Mucosa of stomach (tissue), 1 donor: ENCODE measurements around the gene AUTS2.
"Not testable (repeated sequence)": the region's sequence is repeated elsewhere in the genome, so short reads cannot be mapped to it uniquely, and the experiment has no call there.

Experiments
- H3K27me3 ChIP-seq: one replicate; pipeline ENCODE4 v1.7.0; 2013; ENCODE audit warnings: mild to moderate bottlenecking, low read length; ENCODE audit not compliant: control insufficient read depth, insufficient read depth
- H3K36me3 ChIP-seq: one replicate; pipeline ENCODE4 v1.7.0; 2013; ENCODE audit warnings: low read length; ENCODE audit not compliant: control insufficient read depth, insufficient read depth
- H3K4me1 ChIP-seq: one replicate; pipeline ENCODE4 v1.7.0; 2013; ENCODE audit warnings: mild to moderate bottlenecking, low read length; ENCODE audit not compliant: control insufficient read depth, insufficient read depth
- H3K4me3 ChIP-seq: one replicate; pipeline ENCODE4 v1.7.0; 2013; ENCODE audit warnings: low read length
- H3K9ac ChIP-seq: one replicate; pipeline ENCODE4 v1.7.0; 2013; ENCODE audit warnings: mild to moderate bottlenecking, low read length, moderate library complexity
- H3K9me3 ChIP-seq: one replicate; pipeline ENCODE4 v1.7.0; 2013; ENCODE audit warnings: mild to moderate bottlenecking, low read length, moderate library complexity; ENCODE audit not compliant: control insufficient read depth
- donor health status: Pancreatic carcinoma.

The AUTS2 gene

GRCh38 chr7:70364393-70364792 lies 766.1 kb downstream of the AUTS2 start:
- H3K9me3 ChIP-seq, H3K4me3 ChIP-seq, H3K4me1 ChIP-seq, H3K9ac ChIP-seq, H3K27me3 ChIP-seq, H3K36me3 ChIP-seq: not testable (repeated sequence)

DNA sequence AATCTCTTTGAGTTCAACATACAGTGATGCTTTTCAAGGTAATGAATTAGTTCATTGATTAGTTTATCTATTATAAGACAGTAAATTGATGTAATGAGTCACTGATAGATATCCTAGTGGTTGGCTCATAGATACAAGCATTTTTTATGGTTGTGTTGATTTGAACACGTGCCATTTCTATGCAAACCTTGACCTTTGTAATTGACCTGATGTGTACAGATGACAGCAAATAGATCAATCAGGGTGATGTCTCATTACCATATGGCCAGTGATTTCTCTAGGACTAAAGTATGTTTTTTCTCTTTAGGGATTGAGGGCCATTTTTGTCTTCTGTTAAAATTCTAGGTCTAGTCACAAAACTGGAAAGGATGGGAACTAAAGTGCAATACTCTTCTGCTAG lies 773.4 kb downstream of the AUTS2 start:
- Histone ChIP-seq H3K9ac (no peak overlapping the region), H3K36me3 (no peaks in the 10 kb centered on the region), H3K4me3 (no peak overlapping the region), H3K27me3 (no peaks in the 10 kb centered on the region), H3K4me1 (no peaks in the 10 kb centered on the region), H3K9me3 (no peaks in the 10 kb centered on the region)

GRCh38 chr7:70372768-70373515 lies 774.7 kb downstream of the AUTS2 start:
- no peaks in the 10 kb centered on the region for H3K9me3 ChIP-seq
- H3K27me3 ChIP-seq = no peaks in the 10 kb centered on the region
- H3K36me3 ChIP-seq = no peaks in the 10 kb centered on the region
- no peak overlapping the region for H3K9ac ChIP-seq
- no peaks in the 10 kb centered on the region for H3K4me1 ChIP-seq
- H3K4me3 ChIP-seq = no peak overlapping the region

- no peak overlapping the region for H3K9ac ChIP-seq
- H3K27me3 ChIP-seq = no peaks in the 10 kb centered on the region
- H3K4me3 ChIP-seq = no peak overlapping the region
- no peaks in the 10 kb centered on the region for H3K4me1 ChIP-seq
- H3K36me3 ChIP-seq = no peaks in the 10 kb centered on the region
- H3K9me3 ChIP-seq = no peaks in the 10 kb centered on the region
These were observed 776.7 kb downstream of the AUTS2 start for GRCh38 chr7:70374772-70375533.

DNA sequence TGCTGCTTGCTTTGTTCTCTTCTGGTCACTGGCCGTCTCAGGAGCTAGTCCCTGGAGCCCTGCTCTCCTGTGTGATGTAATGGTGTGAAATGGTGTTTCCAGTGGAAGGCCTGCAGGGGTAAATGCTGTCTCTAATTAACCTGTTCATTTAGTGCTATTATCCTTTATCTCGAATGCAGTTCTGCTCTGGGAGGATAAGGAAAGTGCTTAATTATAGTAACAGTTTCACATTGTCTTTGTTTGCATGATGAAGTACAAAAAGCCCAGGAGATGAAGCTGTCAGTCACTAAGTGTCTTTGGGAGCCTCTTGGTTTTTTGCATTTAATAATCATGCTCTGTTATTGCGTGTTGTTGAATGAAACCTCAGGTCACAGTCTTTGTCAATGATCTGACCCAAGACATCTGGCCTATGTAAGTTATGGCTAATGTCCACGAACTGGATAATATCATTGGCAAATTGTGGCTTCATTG lies 778.3 kb downstream of the AUTS2 start:
- no peaks in the 10 kb centered on the region for H3K27me3 ChIP-seq
- H3K4me3 ChIP-seq = no peak overlapping the region
- no peaks in the 10 kb centered on the region for H3K36me3 ChIP-seq
- no peaks in the 10 kb centered on the region for H3K4me1 ChIP-seq
- no peaks in the 10 kb centered on the region for H3K9me3 ChIP-seq
- no peak overlapping the region for H3K9ac ChIP-seq

DNA sequence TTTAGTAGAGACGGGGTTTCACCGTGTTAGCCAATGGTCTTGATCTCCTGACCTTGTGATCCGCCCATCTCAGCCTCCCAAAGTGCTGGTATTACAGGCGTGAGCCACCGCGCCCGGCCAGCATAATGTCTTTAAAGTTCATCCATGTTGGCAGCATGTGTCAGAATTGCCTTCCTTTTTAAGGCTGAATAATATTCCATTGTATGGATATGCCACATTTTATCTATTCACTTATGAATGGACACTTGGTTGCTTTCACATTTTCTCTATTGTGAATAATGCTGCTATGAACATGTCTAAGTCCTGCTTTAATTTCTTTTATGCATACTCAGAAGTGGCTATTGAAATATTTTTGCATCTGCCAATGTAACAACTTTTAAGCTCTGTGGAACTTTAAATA lies 779.7 kb downstream of the AUTS2 start:
- no peak overlapping the region for H3K9ac ChIP-seq

GRCh38 chr7:70379210-70379609 lies 780.9 kb downstream of the AUTS2 start:
- Histone ChIP-seq H3K9ac (no peak overlapping the region), H3K4me3 (no peak overlapping the region), H3K36me3 (no peaks in the 10 kb centered on the region), H3K27me3 (no peaks in the 10 kb centered on the region), H3K4me1 (no peaks in the 10 kb centered on the region), H3K9me3 (no peaks in the 10 kb centered on the region)

More for the DNA sequence above, 779.7 kb downstream of the AUTS2 start:
- Histone ChIP-seq H3K4me1 (no peaks in the 10 kb centered on the region), H3K9me3 (no peaks in the 10 kb centered on the region), H3K27me3 (no peaks in the 10 kb centered on the region), H3K36me3 (no peaks in the 10 kb centered on the region), H3K4me3 (no peak overlapping the region)

DNA sequence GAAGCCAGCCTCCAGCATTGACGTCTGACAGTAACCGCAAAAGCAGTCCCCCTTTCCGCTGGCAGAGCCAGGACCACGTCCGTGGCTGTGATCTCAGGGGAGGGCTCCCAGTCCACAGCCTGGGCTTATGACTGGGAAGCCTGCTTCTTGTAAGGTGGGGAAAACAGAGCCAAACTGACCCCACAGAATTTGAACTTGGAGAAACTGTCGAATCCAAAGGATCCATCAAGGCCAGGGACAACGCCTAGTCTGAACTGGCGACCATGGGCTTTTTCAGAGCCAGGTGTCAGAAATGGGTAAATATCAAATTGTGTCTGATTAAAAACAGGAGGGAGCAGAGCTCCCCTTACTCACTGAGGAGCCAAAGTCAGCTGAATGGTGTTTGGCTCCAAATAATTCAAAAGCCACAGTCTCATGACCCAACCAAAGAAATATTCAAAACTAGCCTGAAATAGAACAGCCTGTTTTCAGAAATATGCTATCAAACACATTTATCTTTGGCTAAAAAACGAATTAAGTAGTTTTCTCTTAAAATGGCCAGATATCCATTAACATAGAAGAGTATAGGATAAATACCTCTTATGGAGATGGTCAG lies 782.2 kb downstream of the AUTS2 start:
- Histone ChIP-seq H3K9ac (no peak overlapping the region), H3K4me1 (no peaks in the 10 kb centered on the region), H3K36me3 (no peaks in the 10 kb centered on the region), H3K9me3 (no peaks in the 10 kb centered on the region), H3K27me3 (no peaks in the 10 kb centered on the region), H3K4me3 (no peak overlapping the region)

GRCh38 chr7:70383066-70383782 lies 784.9 kb downstream of the AUTS2 start:
- Histone ChIP-seq H3K4me1 (no peaks in the 10 kb centered on the region), H3K9me3 (no peaks in the 10 kb centered on the region), H3K27me3 (no peaks in the 10 kb centered on the region), H3K9ac (no peak overlapping the region), H3K4me3 (no peak overlapping the region), H3K36me3 (no peaks in the 10 kb centered on the region)

DNA sequence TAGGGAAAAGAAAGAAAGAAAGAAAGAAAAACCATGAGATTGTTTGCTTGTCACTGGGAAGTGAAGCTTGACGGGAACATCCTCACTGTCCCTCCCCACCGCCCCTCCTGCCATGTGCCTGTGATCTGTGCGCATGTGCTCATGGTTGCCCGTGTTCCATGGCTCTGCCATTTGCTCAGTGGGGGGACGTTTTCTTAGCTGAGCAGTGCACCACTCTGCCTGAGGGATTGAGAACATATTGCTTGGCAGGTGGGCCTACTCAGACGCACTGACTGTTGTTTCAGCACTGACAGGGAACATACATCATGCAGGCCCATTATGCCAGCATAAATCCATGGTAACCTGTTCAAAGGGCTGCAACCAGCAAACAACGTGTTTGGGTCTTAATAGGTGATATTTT lies 785.7 kb downstream of the AUTS2 start:
- Histone ChIP-seq H3K4me3 (no peak overlapping the region), H3K36me3 (no peaks in the 10 kb centered on the region), H3K9me3 (no peaks in the 10 kb centered on the region), H3K4me1 (no peaks in the 10 kb centered on the region), H3K27me3 (no peaks in the 10 kb centered on the region), H3K9ac (no peak overlapping the region)

DNA sequence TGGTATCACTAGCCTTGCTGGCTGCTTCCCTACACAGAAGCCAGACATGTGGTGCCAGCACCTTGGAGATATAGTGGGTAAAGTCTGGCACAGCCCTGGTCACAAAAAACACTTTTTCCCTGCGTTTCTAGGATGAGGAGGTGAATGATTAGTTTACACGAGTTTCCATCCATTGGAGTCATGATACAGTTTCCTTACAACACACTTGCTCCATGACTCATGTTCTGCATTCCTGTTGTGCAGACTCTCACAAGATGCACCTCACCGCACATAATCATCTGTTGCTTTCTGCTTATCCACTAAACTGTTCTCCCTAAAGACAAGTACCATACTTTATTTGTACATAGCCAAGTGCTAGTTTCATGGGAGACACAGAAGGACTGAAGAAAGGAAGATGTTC lies 786.6 kb downstream of the AUTS2 start:
- Histone ChIP-seq H3K4me1 (no peaks in the 10 kb centered on the region), H3K36me3 (no peaks in the 10 kb centered on the region), H3K9ac (no peak overlapping the region), H3K4me3 (no peak overlapping the region), H3K27me3 (no peaks in the 10 kb centered on the region), H3K9me3 (no peaks in the 10 kb centered on the region)

- Histone ChIP-seq H3K4me1 (no peaks in the 10 kb centered on the region), H3K9ac (no peak overlapping the region), H3K27me3 (no peaks in the 10 kb centered on the region), H3K36me3 (no peaks in the 10 kb centered on the region), H3K4me3 (no peak overlapping the region), H3K9me3 (no peaks in the 10 kb centered on the region)
These were observed 788.9 kb downstream of the AUTS2 start for GRCh38 chr7:70387217-70387616.
